GM18526 (cell line): ENCODE data around the gene GPRC5B.

Experiments used
- POLR2A ChIP-seq: IDR thresholded peaks from 3 replicates; pipeline ENCODE4 v1.6.1; 2011; ENCODE audit not compliant: insufficient read length; ENCODE audit errors: extremely low read depth

Gene GPRC5B, protein sequence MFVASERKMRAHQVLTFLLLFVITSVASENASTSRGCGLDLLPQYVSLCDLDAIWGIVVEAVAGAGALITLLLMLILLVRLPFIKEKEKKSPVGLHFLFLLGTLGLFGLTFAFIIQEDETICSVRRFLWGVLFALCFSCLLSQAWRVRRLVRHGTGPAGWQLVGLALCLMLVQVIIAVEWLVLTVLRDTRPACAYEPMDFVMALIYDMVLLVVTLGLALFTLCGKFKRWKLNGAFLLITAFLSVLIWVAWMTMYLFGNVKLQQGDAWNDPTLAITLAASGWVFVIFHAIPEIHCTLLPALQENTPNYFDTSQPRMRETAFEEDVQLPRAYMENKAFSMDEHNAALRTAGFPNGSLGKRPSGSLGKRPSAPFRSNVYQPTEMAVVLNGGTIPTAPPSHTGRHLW

DNA sequence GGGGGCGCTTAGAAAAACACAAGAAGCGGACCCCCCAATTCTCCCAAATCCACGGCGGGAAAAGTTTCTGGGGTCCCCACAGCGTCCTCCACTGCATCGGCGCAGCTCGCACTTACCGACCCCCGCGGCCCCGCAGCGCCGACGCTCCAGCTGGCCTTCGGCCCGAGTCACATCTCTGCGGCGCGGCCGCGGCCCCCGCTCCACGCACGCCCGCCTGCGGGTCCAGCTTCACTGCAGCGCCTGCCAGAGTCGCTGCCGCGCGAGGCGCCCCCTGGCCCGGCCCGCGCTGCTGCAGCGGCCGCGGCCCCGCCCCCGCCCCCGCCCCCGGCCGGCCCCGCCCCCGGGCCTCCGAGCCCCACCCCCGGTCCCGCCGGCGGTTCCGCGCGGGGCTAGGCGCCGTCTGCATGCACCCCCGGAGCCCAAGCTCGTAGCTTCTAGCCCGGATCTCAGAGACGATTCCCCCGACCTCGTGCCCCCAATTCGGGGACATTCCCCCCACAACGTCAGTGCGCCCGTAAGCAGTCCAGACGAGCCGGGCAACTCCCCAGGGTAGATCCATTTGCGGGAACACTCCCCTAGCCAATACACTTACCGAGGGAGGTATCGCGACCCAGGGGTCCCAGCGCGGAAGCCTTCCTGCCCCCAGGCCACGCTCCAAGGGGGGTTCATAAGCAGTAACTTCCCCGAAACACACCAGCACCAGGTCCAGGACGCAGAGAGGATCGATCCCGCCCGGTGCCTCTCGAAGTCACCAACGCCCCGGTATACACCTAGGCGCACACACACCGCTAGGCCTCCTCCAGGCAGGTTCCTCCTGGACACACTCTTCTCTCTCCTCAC lies at the start of gene GPRC5B:
Gene GPRC5B (minus strand): TSS at position 238 of the 840 bp plus-strand sequence. CDS start 12,003 bp downstream, outside the sequence.
- no peak for TF ChIP-seq POLR2A

DNA sequence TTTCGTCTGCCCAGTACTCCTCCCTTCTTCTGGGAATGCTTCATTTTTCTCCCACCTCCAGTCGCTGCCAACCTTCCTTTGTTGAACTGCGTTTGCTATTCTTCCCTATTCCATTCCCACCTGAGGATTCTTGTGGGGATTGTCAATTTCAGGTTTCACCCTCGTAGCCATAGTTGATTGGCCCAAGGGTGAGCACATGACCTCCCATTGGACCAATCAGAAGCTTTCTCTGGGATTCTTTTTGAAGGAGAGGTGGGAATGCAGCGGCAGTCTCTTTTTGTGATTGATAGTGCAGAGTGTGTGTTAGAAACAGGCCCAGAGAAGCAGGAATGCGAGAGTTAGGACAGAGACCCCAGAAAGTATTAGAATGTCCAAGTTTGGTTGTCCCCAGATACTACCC lies 49.1 kb upstream of the GPRC5B start:
- no peak for TF ChIP-seq POLR2A

DNA sequence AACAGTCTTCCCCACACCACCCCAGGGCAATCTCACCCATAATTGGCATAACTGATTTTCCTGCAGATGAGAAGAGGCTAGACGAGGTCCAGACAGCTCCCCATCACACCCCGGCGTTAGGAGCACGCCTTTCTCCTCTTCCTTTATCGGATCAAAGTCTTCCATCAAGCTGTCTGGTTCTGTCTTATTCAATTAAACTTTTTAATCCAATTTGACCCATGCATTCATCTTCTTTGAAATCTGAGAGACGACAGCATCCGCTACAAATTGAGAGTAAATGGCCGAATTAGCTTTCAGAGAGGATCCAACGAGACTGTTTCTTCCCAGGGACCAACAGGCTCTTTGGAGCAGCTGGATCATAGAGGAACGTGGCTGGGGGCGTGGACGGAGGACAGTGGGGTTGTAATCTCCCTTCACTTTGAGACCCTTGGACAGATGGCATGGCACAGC lies 44.4 kb upstream of the GPRC5B start:
- TF ChIP-seq POLR2A = no peak

DNA sequence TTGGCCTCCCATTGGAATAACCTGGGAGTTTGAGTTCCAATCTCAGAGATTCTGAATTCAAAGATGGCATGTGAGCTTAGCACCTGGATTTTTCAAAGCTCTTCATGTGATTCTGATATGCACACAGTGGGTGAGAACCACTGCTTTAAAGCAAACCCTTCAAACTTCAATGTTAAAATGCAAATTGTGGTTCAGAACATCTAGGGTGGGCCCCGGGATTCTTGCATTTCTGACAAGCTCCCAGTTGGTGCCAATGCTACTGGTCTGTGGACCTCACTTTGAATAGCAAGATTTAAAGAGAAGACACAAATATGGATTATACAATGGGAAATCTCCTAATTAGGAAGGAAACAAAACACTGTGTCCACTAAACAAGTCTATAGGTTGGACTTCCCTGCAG lies 43.8 kb upstream of the GPRC5B start:
- TF ChIP-seq POLR2A = no peak

DNA sequence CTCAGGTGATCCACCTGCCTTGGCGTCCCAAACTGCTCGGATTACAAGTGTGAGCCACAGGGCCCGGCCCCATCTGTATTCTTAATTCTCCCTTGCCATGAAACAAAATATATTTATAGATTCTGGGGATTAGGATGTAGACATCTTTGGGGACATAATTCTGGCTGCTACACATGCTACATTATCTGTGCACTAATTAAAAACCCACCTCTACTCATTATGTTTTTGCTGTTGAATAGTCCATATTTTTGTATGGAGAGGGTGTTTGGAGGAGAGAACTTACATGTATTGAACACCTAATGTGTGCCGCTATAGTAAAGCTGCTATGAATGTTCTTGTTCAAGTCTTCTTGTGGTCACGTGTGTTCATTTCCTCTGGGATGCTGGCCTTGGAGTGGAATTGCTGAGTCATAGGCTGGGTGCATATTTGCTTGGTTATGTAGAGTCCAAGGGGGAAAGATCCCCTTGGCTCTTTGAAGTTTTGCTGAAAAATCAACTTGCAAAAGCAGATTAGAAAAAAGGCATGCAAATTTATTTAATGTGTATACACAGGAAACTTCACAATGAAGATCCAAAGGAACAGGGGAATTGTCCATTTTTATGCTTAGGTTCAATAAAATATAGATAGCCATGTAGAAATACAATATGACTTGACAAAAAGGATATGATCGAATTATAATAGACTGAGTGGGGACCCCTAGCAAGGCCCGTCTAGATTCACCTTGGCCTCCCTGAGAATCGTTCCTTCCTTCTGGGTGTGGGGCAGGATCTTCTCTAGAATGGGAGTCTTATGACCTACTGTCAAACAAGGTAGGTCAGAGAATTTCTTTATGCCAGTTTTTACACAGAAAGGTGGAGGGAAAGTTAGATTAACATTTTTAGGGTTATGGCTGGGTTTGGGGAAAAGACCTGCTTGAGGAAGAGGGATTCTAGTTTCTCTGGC lies 42.1 kb upstream of the GPRC5B start:
- TF ChIP-seq POLR2A = no peak

DNA sequence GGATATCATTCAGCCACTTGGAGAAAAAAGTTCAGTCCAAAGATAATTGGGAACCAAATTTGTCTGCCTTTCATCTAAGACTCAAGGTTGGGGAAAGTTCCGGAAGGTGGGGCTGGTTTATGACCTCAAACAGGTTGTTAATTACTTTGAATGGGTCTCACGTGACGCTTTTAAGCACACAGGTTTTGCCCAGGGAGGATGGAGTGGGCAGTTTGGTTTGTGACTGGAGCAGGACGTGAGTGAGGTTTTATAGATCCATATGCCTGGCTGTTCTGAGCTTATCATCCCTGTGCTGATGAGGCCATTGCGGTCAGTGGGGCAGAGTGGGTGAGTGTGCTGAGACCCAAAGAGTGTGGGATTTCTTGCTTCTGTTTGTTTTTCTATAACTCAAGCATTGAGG lies 38.7 kb upstream of the GPRC5B start:
- TF ChIP-seq POLR2A = no peak

DNA sequence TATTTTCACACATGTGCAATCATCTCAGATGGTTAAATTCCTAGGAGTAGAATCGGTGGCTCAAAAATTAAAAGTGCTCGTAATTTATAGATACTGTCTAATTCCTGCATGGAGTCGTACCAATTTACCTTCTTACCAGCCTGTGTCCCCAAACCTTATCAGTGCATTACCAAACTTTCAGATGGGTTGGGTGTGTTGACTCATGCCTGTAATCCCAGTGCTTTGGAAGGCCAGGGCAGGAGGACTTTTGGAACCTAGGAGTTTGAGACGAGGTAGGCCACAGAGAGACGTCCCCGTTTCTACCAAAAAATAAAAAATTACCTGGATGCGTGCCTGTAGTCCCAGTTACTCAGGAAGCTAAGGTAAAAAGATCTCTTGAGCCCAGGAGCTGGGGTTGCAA lies 34.5 kb upstream of the GPRC5B start:
- no peak for TF ChIP-seq POLR2A

DNA sequence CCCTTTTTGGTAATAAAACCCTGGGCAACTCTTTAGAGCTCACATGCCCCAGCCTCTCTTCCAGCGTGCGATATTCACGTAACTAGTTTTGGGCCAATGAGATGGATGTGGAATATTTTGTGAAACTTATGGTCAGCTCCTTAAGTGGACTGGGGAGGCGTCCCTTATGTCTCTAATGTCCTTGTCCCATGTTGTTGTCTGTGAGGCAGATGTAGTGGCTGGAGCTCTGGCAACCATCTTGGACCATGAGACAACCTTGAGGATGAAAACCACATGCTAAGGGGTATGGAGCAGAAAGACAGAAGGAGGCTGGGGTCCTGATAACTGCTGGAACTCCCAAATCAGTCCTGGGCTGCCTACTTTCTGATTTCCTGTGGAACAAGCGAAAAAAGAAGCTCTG lies 31.4 kb upstream of the GPRC5B start:
- no peak for TF ChIP-seq POLR2A

DNA sequence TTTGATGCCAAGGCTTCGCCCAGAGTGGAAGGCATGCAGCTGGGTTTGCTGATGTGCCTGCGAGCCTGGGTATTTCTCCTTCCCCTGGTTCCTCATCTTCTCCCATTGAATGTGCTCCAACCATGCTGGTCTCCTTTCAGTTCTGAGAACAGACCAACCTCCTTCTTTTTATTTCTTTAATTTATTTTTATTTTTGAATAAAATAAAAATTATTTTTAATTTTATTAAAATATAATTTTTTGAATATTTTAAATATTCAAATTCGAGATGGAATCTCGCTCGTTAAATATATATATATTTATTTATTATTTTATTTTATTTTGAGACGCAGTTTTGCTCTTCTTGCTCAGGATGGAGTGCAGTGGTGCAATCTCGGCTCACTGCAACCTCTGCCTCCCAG lies 30.2 kb upstream of the GPRC5B start:
- no peak for TF ChIP-seq POLR2A

DNA sequence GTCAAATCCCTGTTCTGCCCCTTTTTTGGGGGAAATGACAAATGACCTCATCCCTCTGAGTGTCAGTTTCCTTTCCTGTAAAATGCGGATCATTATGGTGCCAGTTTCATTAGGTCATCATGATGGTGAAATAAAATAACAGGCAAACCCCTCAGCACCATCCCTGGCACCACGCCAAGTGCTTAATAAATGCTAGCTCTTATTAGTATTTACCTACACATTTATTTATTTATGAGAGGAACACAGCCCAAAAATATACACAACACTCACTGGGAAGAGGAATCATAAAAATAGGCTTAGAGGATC lies 28.6 kb upstream of the GPRC5B start:
- TF ChIP-seq POLR2A = no peak

DNA sequence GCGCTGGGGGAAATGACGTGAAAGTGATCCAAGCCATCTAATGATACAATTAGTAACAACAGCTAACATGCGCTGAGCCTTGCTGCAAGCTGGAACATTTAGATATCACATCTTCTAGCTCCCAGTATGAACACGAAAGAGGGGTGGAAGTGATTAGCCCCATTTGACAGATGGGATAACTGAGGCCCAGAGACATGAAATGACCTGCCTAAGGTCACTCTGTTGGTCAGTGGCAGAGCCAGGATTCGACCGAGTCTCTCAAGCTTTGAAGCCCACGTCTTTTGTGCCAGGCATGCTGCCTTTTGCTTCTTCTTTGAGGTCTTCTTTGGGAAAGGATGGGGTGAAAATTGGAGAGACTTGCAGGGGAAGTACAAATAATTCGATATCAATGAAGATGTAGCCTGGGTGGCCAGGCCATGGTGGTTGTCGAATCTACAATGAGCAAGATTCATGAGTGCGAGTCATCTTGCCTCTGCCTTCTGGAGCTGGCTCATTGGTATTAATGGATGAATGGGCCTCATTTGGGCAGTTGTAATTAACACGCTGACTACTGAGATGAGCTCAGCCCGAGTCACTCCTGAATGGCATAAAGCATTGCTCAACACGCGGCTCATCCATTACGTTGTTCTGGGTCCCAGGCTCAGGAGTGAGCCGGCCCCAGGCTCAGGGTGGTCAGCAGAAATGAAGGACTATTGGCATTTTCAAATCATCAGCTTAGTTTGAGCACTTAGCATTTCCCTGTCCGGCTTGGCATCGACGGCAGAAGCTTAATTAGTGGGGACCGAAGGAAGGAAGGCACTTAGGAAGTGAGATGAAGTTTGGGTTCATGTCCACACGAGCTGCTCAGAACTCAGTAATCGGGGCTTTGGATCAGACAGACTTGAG lies 28.0 kb upstream of the GPRC5B start:
- no peak for TF ChIP-seq POLR2A

DNA sequence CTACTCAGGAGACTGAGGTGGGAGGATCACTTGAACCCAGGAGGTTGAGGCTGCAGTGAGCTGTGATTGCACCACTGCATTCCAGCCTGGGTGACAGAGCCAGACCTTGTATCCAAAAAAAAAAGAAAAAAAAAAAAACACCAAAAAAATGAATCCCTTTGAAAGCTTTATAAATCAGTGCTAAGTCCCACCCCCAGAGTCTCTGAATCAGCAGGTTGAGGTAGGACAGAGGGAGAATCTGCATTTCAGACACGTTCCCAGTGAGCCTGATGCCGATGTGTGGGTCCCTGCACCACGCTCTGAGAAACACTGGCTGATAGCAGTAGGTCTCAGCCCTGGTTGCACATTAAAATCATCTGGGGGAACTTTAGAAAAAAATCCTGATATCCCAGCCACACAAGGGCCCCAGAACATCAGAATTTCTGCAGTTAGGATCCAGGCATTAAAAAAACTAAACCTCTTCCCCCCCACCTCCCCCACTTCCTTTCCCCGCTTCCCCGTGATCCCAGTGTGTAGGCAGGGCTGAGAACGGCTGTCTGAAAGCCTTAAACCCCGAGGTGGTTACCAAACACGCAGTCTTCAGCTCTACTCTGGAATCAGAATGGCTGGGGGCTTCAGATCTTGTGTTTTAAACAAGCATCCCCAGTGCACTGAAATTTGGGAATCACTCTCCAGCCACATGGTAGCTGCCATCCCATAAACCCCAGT lies 27.3 kb upstream of the GPRC5B start:
- TF ChIP-seq POLR2A = no peak

DNA sequence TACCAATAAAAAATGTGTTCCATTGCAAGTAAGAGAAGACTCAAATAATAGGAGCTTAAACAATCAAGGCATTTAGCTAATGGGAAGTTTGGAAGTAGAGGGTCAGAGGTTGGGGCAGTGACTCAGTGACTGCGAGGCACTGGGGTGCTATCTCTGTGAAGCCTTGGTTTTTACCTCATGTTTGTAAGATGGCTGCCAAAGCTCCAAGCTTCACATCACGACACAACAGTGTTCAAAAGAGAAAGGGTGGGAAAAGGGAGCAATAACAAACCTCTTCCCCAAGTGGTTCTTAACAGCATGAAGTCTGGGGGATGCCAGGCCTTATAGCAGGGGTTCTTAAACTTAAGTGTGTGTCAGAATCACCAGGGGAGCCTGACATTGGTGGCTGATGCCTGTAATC lies 26.6 kb upstream of the GPRC5B start:
- no peak for TF ChIP-seq POLR2A
